A549 (cell line): ENCODE results near the gene SHF. TPM values are rescaled to one million over a fixed set of nuclear protein-coding genes. Genes with fewer than 3 reads are reported as not detected.
A peak's percentile ranks its signal among the peaks of the same experiment; 100 is the strongest.

Experiments
- ATAC-seq, 2 experiments: fragments of 200-7000 bp in 1 of 2; fragments of >200 bp in 1 of 2; cut with Nextera tagmentation in 1 of 2; cut with Tn5 transposase in 1 of 2; 3 replicates each; pipeline versions ENCODE4 v1.8.0 to v1.9.1; 2018 to 2020; ENCODE audit warnings: mild to moderate bottlenecking in 1 of 2, moderate library complexity in 1 of 2
- CTCF ChIA-PET: fragments of 300-600 bp; sonication (Branson Sonifier 250); formaldehyde crosslinking; extraction: SDS; loops from one replicate; lab custom pipeline; 2021; ENCODE audit warnings: antibody characterized with exemption, inconsistent platforms; lab: Yijun Ruan, JAX
- POLR2A ChIA-PET: fragments of 350-600 bp; formaldehyde crosslinking; extraction: SDS; loops from one replicate; lab custom pipeline; 2021; ENCODE audit warnings: antibody characterized with exemption, inconsistent platforms; lab: Yijun Ruan, JAX
- DNase-seq, 2 experiments: peaks; one replicate each; pipeline versions ENCODE4 v3.0.0 to v3.0.0-alpha.2; 2011 to 2016; ENCODE audit warnings: low read depth in 1 of 2, low spot score in 1 of 2
- FAIRE-seq: peaks from 2 replicates; lab custom pipeline; 2011; peaks lifted over from hg19 to GRCh38; lab: Jason Lieb, UNC
- H3K27ac ChIP-seq, 2 experiments: fragments of >200 bp; sonication (Bioruptor Twin); formaldehyde crosslinking; 3 replicates each; pipeline ENCODE4 v1.5.1; 2016 to 2017
- H3K4me1 ChIP-seq: fragments of >200 bp; sonication (Bioruptor Twin); formaldehyde crosslinking; 3 replicates; pipeline ENCODE4 v1.6.1; 2016
- H3K4me2 ChIP-seq: fragments of >200 bp; sonication (Bioruptor Twin); formaldehyde crosslinking; 3 replicates; pipeline ENCODE4 v1.6.1; 2016
- H3K4me3 ChIP-seq: fragments of >200 bp; sonication (Bioruptor Twin); formaldehyde crosslinking; 3 replicates; pipeline ENCODE4 v1.5.1; 2016
- H3K9me3 ChIP-seq: fragments of >200 bp; sonication (Bioruptor Twin); formaldehyde crosslinking; 3 replicates; pipeline ENCODE4 v1.6.1; 2016
- ATOH8 ChIP-seq: fragments of 250-450 bp; sonication (Bioruptor Pico); IDR thresholded peaks from 2 replicates; pipeline ENCODE4 v1.5.0; 2020; ENCODE audit warnings: low read depth, mild to moderate bottlenecking, moderate library complexity
- BCL3 ChIP-seq: fragments of >200 bp; sonication (Bioruptor Twin); formaldehyde crosslinking; IDR thresholded peaks from 3 replicates; pipeline ENCODE4 v1.6.1; 2016
- BHLHE40 ChIP-seq: IDR thresholded peaks from 2 replicates; pipeline ENCODE4 v1.6.1; 2012; ENCODE audit warnings: low read depth, low read length, inconsistent platforms
- CBX2 ChIP-seq: fragments of 200-600 bp; sonication (generic); IDR thresholded peaks from 2 replicates; pipeline ENCODE4 v1.6.1; 2016; ENCODE audit warnings: low read depth, mild to moderate bottlenecking, borderline replicate concordance
- CBX8 ChIP-seq: fragments of 200-600 bp; sonication (generic); IDR thresholded peaks from 2 replicates; pipeline ENCODE4 v1.6.1; 2016
- CHD4 ChIP-seq: fragments of 200-600 bp; sonication (generic); IDR thresholded peaks from 2 replicates; pipeline ENCODE4 v1.6.1; 2016; ENCODE audit warnings: antibody characterized with exemption, mild to moderate bottlenecking, borderline replicate concordance
- E2F6 ChIP-seq: IDR thresholded peaks from 2 replicates; pipeline ENCODE4 v1.6.1; 2012; ENCODE audit warnings: low read depth, borderline replicate concordance
- EHF ChIP-seq: fragments of 250-450 bp; sonication (Bioruptor Pico); IDR thresholded peaks from 2 replicates; pipeline ENCODE4 v1.5.0; 2020; ENCODE audit warnings: mild to moderate bottlenecking
- EHMT2 ChIP-seq: fragments of 200-600 bp; sonication (generic); IDR thresholded peaks from 2 replicates; pipeline ENCODE4 v1.6.1; 2016; ENCODE audit warnings: antibody characterized with exemption, low read depth, mild to moderate bottlenecking, moderate library complexity
- ELK1 ChIP-seq: fragments of 150-350 bp; IDR thresholded peaks from 2 replicates; pipeline ENCODE4 v1.6.1; 2014; ENCODE audit warnings: low read depth, mild to moderate bottlenecking, low read length
- FOXS1 ChIP-seq: fragments of 250-450 bp; sonication (Bioruptor Pico); IDR thresholded peaks from 2 replicates; pipeline ENCODE4 v1.5.0; 2020; ENCODE audit warnings: mild to moderate bottlenecking, moderate library complexity
- MAX ChIP-seq: IDR thresholded peaks from 2 replicates; pipeline ENCODE4 v1.6.1; 2012
- MYC ChIP-seq: IDR thresholded peaks from 2 replicates; pipeline ENCODE4 v1.6.1; 2012; ENCODE audit warnings: mild to moderate bottlenecking, inconsistent platforms, low read length, improper control_type of control experiment, borderline replicate concordance
- POLR2A ChIP-seq: IDR thresholded peaks from 2 replicates; pipeline ENCODE4 v1.6.1; 2012; ENCODE audit warnings: mild to moderate bottlenecking, low read length
- POLR2AphosphoS2 ChIP-seq: conservative IDR thresholded peaks from 2 replicates; pipeline ENCODE4 v1.6.1; 2012; ENCODE audit warnings: low read length, improper control_type of control experiment, inconsistent platforms
- RAD21 ChIP-seq, 2 experiments: fragments of >200 bp in 1 of 2; sonication (Bioruptor Twin) in 1 of 2; formaldehyde crosslinking in 1 of 2; IDR thresholded peaks in 1 of 2; conservative IDR thresholded peaks in 1 of 2; 2 replicates in 1 of 2; 3 replicates in 1 of 2; pipeline ENCODE4 v1.6.1; 2012 to 2018; ENCODE audit warnings: inconsistent platforms in 1 of 2
- REST ChIP-seq: fragments of 200-600 bp; sonication (generic); IDR thresholded peaks from 2 replicates; pipeline ENCODE4 v1.6.1; 2016; ENCODE audit warnings: antibody characterized with exemption, mild to moderate bottlenecking, moderate library complexity
- RFX5 ChIP-seq: fragments of 450-650 bp; IDR thresholded peaks from 2 replicates; pipeline ENCODE4 v1.7.1; 2014; ENCODE audit warnings: antibody characterized with exemption, mild to moderate bottlenecking, moderate library complexity
- RNF2 ChIP-seq: fragments of 200-600 bp; sonication (generic); IDR thresholded peaks from 2 replicates; pipeline ENCODE4 v1.6.1; 2016; ENCODE audit warnings: low read depth, mild to moderate bottlenecking, antibody characterized with exemption, moderate library complexity, borderline replicate concordance
- SMC3 ChIP-seq: fragments of >200 bp; sonication (Bioruptor Twin); formaldehyde crosslinking; IDR thresholded peaks from 3 replicates; pipeline ENCODE4 v1.6.1; 2018; ENCODE audit warnings: inconsistent platforms
- ZNF302 ChIP-seq: fragments of 250-450 bp; sonication (Bioruptor Pico); IDR thresholded peaks from 2 replicates; pipeline ENCODE4 v1.9.0; 2021; ENCODE audit warnings: inconsistent platforms, mild to moderate bottlenecking, moderate library complexity
- WGBS: methylation state at CpG from one replicate; pipeline ENCODE4 v1.1.6; 2017; ENCODE audit errors: missing lambda C conversion rate; 5-methylcytosine and 5-hydroxymethylcytosine counted together
- polyA plus RNA-seq, 4 experiments: library from polyadenylated mRNA; depleted of rRNA in 3 of 4; stranded (reverse); fragments of >200 nt; fragmentation: RNase III in 1 of 4; extraction: RNeasy Plus Mini Kit Qiagen cat#74134 plus additional on column Dnase treatment in 1 of 4; gene quantifications; 2 replicates in 3 of 4; 3 replicates in 1 of 4; pipeline ENCODE4 v1.2.3, GENCODE V29; 2011 to 2017

SHF gene
- polyA plus RNA-seq, 2 of the 4 experiments (the other 2 are of a cell fraction), result 0.36 to 0.85 TPM

- TF ChIP-seq SMC3, result peak; percentile 60
- no peak for TF ChIP-seq BCL3
- TF ChIP-seq RFX5, result no peak
- TF ChIP-seq, all 56 proteins: peak for 3
These were observed 24.8 kb downstream of the SHF start (continued) for GRCh38 chr15:45162771-45163507.

- no peaks in the 10 kb centered on the region for H3K9me3 ChIP-seq
- TF ChIP-seq POLR2A (no peak), MAX (no peak), REST (no peak), FOXS1 (no peak), EHMT2 (no peak), RNF2 (no peak), CBX8 (no peak), CHD4 (no peak), EHF (CRISPR knock-in tag) (no peak), E2F6 (no peak), MYC (no peak), CBX2 (no peak), RAD21 (conservative IDR thresholded peaks at IDR 0.05 in 1 of 2, IDR thresholded peaks at IDR 0.05 in 1 of 2) (no peak)
- TF ChIP-seq, all 56 proteins: peak for 0
- ChIA-PET POLR2A (no interaction called here), CTCF (interaction anchor here (0.6 to 8.6 kb wide), 7 partner anchors 8 to 293 kb away, joined by 3 to 104 read pairs (median 8); no protein-coding TSS in a partner anchor)
- FAIRE-seq (no peak), ATAC-seq (no peak), DNase-seq (no peak)
- 93% methylated on average over 9 of the region's 14 CpGs for WGBS
- Histone ChIP-seq H3K4me1 (peaks cover 11% of the 10 kb centered on the region), H3K27ac (no peak overlapping the region), H3K4me2 (no peak overlapping the region), H3K4me3 (no peak overlapping the region)
These were observed 26.1 kb downstream of the SHF start for GRCh38 chr15:45161666-45162065.

GRCh38 chr15:45157974-45158373 lies 29.8 kb downstream of the SHF start:
- H3K27ac ChIP-seq, result no peak overlapping the region
- FAIRE-seq, result no peak
- TF ChIP-seq EHF (CRISPR knock-in tag), result no peak
- TF ChIP-seq MAX, result no peak
- TF ChIP-seq BHLHE40, result no peak
- TF ChIP-seq POLR2AphosphoS2, result no peak
- no peak for TF ChIP-seq FOXS1
- no peak for TF ChIP-seq ATOH8
- TF ChIP-seq ZNF302 (CRISPR knock-in tag), result no peak
- TF ChIP-seq ELK1, result no peak
- 69% methylated on average over 1 of the region's 1 CpG for WGBS
- ChIA-PET POLR2A (no interaction called here), CTCF (interaction anchor here (0.5 to 8.6 kb wide), 4 partner anchors 10 to 432 kb away, joined by 3 to 104 read pairs (median 7); no protein-coding TSS in a partner anchor)
- H3K4me1 ChIP-seq, result peaks cover 4% of the 10 kb centered on the region; the same call in 2 of the 3 replicates
- no peak for ATAC-seq
- no peak overlapping the region for H3K4me2 ChIP-seq
- no peaks in the 10 kb centered on the region for H3K9me3 ChIP-seq
- DNase-seq, result no peak
- H3K4me3 ChIP-seq, result no peak overlapping the region
